HepG2 (cell line): ENCODE data around the gene ZNF638. TPM values are rescaled to one million over a fixed set of nuclear protein-coding genes. Genes with fewer than 3 reads are reported as not detected.

Experiments used
- ARNT2 ChIP-seq: sonication (generic); formaldehyde crosslinking; IDR thresholded peaks from 2 replicates; pipeline ENCODE4 v1.8.0; 2022; ENCODE audit warnings: mild to moderate bottlenecking, low read depth, missing genetic modification reagents, moderate library complexity
- CENPT ChIP-seq: sonication (generic); formaldehyde crosslinking; IDR thresholded peaks from 2 replicates; pipeline ENCODE4 v1.8.0; 2022; ENCODE audit warnings: low read depth, mild to moderate bottlenecking, moderate library complexity, missing genetic modification reagents
- ETV6 ChIP-seq: sonication (generic); formaldehyde crosslinking; conservative IDR thresholded peaks from 2 replicates; pipeline ENCODE4 v1.4.0; 2020; ENCODE audit warnings: missing genetic modification reagents
- FOSL1 ChIP-seq: sonication (generic); formaldehyde crosslinking; IDR thresholded peaks from 2 replicates; pipeline ENCODE4 v1.9.0; 2021; ENCODE audit warnings: missing genetic modification reagents, borderline replicate concordance
- FOXA1 ChIP-seq, 2 experiments: fragments of 450-650 bp in 1 of 2; sonication (generic) in 1 of 2; formaldehyde crosslinking in 1 of 2; IDR thresholded peaks; 2 replicates each; pipeline versions ENCODE4 v1.4.0 to v1.6.1; 2016 to 2020; ENCODE audit warnings: missing genetic modification reagents in 1 of 2
- KDM2A ChIP-seq: sonication (generic); formaldehyde crosslinking; IDR thresholded peaks from 2 replicates; pipeline ENCODE4 v1.4.0; 2020; ENCODE audit warnings: low read depth, missing genetic modification reagents, borderline replicate concordance
- NFE2L2 ChIP-seq: fragments of 150-350 bp; IDR thresholded peaks from 2 replicates; pipeline ENCODE4 v1.6.1; 2014; ENCODE audit warnings: low read length
- POLR2AphosphoS5 ChIP-seq: IDR thresholded peaks from 2 replicates; pipeline ENCODE4 v1.6.1; 2012; ENCODE audit warnings: low read depth, low read length
- SYNCRIP ChIP-seq: fragments of 200-400 bp; formaldehyde crosslinking; IDR thresholded peaks from 2 replicates; pipeline ENCODE4 v1.6.1; 2018; ENCODE audit warnings: mild to moderate bottlenecking, low read depth, low read length; ENCODE audit not compliant: insufficient read depth
- TAF15 ChIP-seq: fragments of 200-400 bp; formaldehyde crosslinking; IDR thresholded peaks from one replicate; pipeline ENCODE4 v1.6.1; 2018; ENCODE audit warnings: mild to moderate bottlenecking, low read depth, low read length; ENCODE audit not compliant: poor library complexity, severe bottlenecking
- ZBTB7B ChIP-seq: sonication (generic); formaldehyde crosslinking; IDR thresholded peaks from 2 replicates; pipeline ENCODE4 v1.4.0; 2020; ENCODE audit warnings: missing genetic modification reagents
- ZNF350 ChIP-seq: sonication (generic); formaldehyde crosslinking; IDR thresholded peaks from 2 replicates; pipeline ENCODE4 v1.4.0; 2020; ENCODE audit warnings: mild to moderate bottlenecking, low read depth, missing genetic modification reagents, borderline replicate concordance
- ZNF614 ChIP-seq: IDR thresholded peaks from 2 replicates; pipeline ENCODE4 v1.6.1; 2018; ENCODE audit warnings: missing biosample characterization, missing genetic modification reagents, inconsistent platforms, borderline replicate concordance
- polyA plus RNA-seq, 8 experiments: library from polyadenylated mRNA; depleted of rRNA in 3 of 8; stranded (reverse) in 7 of 8; unstranded in 1 of 8; fragments of >200 nt; fragmentation: Illumina TruSeq in 4 of 8; extraction: Trizol in 4 of 8; gene quantifications; 2 replicates each; pipeline versions ENCODE4 v1.2.1 to v1.2.3, GENCODE V29; 2011 to 2016; ENCODE audit warnings: low read depth in 4 of 8, missing spikeins in 1 of 8, mixed read lengths in 1 of 8; ENCODE audit not compliant: insufficient read depth in 1 of 8
- total RNA-seq, 5 experiments: library from RNA; depleted of rRNA; stranded (reverse); fragments of >200 nt; fragmentation: Illumina TruSeq; extraction: Trizol; gene quantifications; 2 replicates each; pipeline ENCODE4 v1.2.3, GENCODE V29; 2016; ENCODE audit warnings: low read depth in 1 of 5
- TF ChIP-seq, protein P1 (sequence below): sonication (generic); formaldehyde crosslinking; IDR thresholded peaks from 2 replicates; pipeline ENCODE4 v1.8.0; 2022; ENCODE audit warnings: mild to moderate bottlenecking, missing genetic modification reagents, borderline replicate concordance
- TF ChIP-seq, protein P2 (sequence below): sonication (generic); formaldehyde crosslinking; IDR thresholded peaks from 2 replicates; pipeline ENCODE4 v1.8.0; 2022; ENCODE audit warnings: mild to moderate bottlenecking, missing genetic modification reagents; ENCODE audit not compliant: insufficient replicate concordance
- TF ChIP-seq, protein P3 (sequence below): sonication (generic); formaldehyde crosslinking; IDR thresholded peaks from 2 replicates; pipeline ENCODE4 v1.4.0; 2020; ENCODE audit warnings: mild to moderate bottlenecking, low read depth, missing genetic modification reagents
- TF ChIP-seq, protein P4 (sequence below): sonication (generic); formaldehyde crosslinking; IDR thresholded peaks from 2 replicates; pipeline ENCODE4 v1.4.0; 2020; ENCODE audit warnings: missing genetic modification reagents
- TF ChIP-seq, protein P5 (sequence below): sonication (generic); formaldehyde crosslinking; IDR thresholded peaks from 2 replicates; pipeline ENCODE4 v1.5.1; 2020; ENCODE audit warnings: missing genetic modification reagents, mild to moderate bottlenecking, borderline replicate concordance

The ZNF638 gene
- total and polyA plus RNA-seq, 2 of the 13 experiments (the other 11 are each of a cell fraction or from before 2014, with no cell fraction given), result 92.7 to 144 TPM

DNA sequence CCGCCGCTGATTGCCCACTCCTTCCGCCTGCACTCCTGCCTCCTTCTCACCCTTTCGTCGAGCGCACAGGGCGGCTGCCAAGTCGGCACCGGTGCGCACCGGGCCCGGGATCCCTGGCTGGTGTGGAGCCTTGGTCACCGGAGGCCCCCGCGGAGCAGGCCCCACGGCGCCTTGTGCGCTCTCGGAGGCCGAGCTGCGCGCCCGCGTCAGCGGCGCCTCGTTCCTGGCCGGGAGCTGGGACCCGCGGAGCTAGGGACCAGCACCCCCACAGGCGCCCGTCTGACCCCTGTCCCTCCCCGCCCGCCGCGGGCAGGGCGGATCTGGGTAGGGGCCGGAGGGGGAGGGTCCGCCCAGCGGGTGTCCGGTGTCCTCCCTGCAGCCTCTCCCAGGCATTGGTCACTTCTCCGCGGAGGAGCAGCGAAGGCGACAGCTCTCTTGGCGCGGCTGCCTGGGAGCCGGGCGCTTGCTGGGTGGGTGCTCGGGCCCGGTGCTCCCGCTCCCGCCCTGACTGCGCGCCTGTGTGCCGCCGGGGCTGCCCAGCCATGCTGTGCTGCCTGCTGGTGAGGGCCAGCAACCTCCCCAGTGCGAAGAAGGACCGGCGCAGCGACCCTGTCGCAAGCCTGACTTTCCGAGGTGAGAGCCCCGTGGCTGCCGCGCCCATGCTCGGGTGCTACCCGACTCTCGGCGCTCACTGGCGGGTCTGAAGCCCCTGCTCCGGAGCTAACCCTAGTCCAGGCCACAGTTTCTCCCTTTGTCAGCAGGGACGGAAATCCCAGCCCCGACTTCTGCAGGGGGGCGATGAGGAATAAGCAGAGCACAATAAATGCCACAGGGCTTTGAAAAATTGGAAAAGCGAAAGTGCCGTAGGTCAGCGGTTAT, 135.0 kb downstream of the ZNF638 start (continued):
- no peak for TF ChIP-seq FOXA1 (IDR thresholded peaks at IDR 0.05)
- 0 out of 2 replicates have a peak, but pooled peaks have one; percentile 7 for TF ChIP-seq FOXA1 (CRISPR knock-in tag; IDR thresholded peaks at IDR 0.05)
- TF ChIP-seq, protein P1, sequence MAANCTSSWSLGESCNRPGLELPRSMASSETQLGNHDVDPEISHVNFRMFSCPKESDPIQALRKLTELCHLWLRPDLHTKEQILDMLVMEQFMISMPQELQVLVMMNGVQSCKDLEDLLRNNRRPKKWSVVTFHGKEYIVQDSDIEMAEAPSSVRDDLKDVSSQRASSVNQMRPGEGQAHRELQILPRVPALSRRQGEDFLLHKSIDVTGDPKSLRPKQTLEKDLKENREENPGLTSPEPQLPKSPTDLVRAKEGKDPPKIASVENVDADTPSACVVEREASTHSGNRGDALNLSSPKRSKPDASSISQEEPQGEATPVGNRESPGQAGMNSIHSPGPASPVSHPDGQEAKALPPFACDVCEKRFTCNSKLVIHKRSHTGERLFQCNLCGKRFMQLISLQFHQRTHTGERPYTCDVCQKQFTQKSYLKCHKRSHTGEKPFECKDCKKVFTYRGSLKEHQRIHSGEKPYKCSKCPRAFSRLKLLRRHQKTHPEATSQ (CRISPR knock-in tag), result no peak
- TF ChIP-seq POLR2AphosphoS5, result no peak
- TF ChIP-seq ARNT2 (CRISPR knock-in tag), result peak; percentile 65; the same call in 1 of the 2 replicates
- TF ChIP-seq, protein P2, sequence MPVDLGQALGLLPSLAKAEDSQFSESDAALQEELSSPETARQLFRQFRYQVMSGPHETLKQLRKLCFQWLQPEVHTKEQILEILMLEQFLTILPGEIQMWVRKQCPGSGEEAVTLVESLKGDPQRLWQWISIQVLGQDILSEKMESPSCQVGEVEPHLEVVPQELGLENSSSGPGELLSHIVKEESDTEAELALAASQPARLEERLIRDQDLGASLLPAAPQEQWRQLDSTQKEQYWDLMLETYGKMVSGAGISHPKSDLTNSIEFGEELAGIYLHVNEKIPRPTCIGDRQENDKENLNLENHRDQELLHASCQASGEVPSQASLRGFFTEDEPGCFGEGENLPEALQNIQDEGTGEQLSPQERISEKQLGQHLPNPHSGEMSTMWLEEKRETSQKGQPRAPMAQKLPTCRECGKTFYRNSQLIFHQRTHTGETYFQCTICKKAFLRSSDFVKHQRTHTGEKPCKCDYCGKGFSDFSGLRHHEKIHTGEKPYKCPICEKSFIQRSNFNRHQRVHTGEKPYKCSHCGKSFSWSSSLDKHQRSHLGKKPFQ (CRISPR knock-in tag), result no peak
- TF ChIP-seq ETV6 (CRISPR knock-in tag), result 0 out of 2 replicates have a peak, but pooled peaks have one; percentile 73
- TF ChIP-seq KDM2A (CRISPR knock-in tag), result 0 out of 2 replicates have a peak, but pooled peaks have one; percentile 21
- no peak for TF ChIP-seq FOSL1 (CRISPR knock-in tag)
- TF ChIP-seq, protein P3, sequence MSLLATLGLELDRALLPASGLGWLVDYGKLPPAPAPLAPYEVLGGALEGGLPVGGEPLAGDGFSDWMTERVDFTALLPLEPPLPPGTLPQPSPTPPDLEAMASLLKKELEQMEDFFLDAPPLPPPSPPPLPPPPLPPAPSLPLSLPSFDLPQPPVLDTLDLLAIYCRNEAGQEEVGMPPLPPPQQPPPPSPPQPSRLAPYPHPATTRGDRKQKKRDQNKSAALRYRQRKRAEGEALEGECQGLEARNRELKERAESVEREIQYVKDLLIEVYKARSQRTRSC, result no peak
- TF ChIP-seq, protein P4, sequence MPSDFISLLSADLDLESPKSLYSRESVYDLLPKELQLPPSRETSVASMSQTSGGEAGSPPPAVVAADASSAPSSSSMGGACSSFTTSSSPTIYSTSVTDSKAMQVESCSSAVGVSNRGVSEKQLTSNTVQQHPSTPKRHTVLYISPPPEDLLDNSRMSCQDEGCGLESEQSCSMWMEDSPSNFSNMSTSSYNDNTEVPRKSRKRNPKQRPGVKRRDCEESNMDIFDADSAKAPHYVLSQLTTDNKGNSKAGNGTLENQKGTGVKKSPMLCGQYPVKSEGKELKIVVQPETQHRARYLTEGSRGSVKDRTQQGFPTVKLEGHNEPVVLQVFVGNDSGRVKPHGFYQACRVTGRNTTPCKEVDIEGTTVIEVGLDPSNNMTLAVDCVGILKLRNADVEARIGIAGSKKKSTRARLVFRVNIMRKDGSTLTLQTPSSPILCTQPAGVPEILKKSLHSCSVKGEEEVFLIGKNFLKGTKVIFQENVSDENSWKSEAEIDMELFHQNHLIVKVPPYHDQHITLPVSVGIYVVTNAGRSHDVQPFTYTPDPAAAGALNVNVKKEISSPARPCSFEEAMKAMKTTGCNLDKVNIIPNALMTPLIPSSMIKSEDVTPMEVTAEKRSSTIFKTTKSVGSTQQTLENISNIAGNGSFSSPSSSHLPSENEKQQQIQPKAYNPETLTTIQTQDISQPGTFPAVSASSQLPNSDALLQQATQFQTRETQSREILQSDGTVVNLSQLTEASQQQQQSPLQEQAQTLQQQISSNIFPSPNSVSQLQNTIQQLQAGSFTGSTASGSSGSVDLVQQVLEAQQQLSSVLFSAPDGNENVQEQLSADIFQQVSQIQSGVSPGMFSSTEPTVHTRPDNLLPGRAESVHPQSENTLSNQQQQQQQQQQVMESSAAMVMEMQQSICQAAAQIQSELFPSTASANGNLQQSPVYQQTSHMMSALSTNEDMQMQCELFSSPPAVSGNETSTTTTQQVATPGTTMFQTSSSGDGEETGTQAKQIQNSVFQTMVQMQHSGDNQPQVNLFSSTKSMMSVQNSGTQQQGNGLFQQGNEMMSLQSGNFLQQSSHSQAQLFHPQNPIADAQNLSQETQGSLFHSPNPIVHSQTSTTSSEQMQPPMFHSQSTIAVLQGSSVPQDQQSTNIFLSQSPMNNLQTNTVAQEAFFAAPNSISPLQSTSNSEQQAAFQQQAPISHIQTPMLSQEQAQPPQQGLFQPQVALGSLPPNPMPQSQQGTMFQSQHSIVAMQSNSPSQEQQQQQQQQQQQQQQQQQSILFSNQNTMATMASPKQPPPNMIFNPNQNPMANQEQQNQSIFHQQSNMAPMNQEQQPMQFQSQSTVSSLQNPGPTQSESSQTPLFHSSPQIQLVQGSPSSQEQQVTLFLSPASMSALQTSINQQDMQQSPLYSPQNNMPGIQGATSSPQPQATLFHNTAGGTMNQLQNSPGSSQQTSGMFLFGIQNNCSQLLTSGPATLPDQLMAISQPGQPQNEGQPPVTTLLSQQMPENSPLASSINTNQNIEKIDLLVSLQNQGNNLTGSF (CRISPR knock-in tag), result no peak
- TF ChIP-seq, protein P5, sequence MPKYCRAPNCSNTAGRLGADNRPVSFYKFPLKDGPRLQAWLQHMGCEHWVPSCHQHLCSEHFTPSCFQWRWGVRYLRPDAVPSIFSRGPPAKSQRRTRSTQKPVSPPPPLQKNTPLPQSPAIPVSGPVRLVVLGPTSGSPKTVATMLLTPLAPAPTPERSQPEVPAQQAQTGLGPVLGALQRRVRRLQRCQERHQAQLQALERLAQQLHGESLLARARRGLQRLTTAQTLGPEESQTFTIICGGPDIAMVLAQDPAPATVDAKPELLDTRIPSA (CRISPR knock-in tag), result no peak
- TF ChIP-seq ZBTB7B (CRISPR knock-in tag), result peak; percentile 38; the same call in 1 of the 2 replicates
- no peak for TF ChIP-seq ZNF614
- no peak; the same call in 1 of the 2 replicates for TF ChIP-seq ZNF350 (CRISPR knock-in tag)
- no peak for TF ChIP-seq NFE2L2
- TF ChIP-seq TAF15, result no peak
- no peak for TF ChIP-seq SYNCRIP
- no peak for TF ChIP-seq CENPT (CRISPR knock-in tag)
